ENCODE measurements around the gene IFNA21.
"Not testable (repeated sequence)": the region's sequence is repeated elsewhere in the genome, so short reads cannot be mapped to it uniquely, and the experiment has no call there.

Gene IFNA21

DNA sequence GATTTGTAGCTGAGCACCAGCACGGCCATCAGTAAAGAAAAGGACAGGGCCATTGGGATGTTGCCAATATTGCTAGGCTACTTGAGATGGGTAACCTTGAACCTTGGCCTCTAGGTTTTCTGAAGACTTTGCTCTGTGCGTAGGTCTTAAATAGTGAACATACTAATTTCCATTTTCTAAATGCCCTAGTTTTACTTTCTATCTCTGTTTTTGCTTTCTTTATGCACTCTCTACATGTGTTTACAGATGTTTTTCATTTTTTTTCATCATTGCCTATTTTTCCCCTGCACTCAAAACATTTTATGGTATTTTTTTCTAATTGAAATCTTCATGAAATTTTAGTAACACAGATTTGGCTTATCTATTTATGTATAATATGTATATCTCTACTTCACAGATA, at the start of gene IFNA21:
IFNA21 (minus strand) TSS at position 101 of the 400 bp plus-strand sequence; CDS start at position 53, 48 bp downstream.
- DNase-seq = not testable (repeated sequence)

DNA sequence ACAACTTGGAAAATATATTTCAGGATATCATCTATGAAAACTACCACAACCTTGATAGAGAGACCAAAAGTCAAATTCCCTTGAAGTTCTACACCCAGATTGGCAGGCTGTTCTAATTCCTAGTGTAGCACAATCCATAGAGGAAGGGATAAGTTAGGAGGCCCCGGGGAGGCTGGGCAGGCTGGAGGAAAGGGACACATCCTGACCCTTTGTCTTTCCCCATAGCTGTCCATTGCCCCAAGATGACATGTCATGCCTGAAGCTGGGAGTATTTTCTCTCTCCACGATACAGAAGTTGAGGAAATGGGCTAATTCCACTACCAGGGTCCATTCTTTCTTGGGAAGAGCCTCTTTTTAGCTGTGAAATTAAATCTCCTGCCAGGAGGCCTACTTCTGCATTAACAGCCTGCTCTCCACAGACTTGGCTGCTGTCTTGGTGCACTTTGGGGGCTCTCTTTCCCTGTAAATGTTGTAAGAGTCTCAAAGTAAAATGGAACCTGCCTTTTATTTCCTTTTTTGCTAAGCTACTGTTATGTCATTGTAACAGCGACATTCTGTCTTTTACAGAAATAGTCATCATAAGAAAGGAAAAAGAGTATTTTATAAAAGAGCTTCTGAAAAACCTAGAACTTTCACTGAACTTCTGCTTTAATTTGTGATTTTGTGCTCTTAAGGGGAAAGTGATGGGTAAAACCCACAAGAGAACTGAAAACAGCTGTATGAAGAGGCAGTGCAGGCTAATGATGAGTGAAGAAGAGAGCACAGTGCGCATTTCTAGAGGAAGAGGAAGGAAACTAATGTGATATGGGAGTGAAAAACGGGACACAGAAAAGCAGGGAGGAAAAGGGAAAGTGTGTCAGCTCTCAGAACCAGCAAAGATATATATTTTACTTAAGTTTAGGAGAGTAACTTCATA, 47.2 kb upstream of the IFNA21 start:
- DNase-seq = not testable (repeated sequence)

- DNase-seq = not testable (repeated sequence)
Observed at GRCh38 chr9:21212160-21212559, 45.7 kb upstream of the IFNA21 start.

DNA sequence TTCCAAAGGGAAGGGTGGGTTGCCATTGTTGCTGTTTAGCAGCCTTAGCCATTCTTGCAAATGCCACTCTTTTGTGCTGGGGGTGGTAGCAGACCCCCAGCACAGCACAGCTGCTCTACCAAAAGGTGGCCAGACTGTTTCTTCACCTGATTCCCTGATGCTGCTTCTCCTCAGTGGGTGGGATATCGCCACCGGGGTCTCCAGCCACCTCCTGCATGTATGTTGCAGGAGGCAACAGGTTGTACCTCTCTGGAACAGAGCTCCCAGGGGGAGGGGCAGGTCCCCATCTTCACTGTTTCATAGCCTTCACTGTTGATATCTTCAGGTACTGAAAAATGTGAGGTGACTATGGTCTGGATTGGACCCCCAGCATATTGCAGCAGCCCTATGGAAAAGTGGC, 44.3 kb upstream of the IFNA21 start:
- not testable (repeated sequence) for DNase-seq

DNA sequence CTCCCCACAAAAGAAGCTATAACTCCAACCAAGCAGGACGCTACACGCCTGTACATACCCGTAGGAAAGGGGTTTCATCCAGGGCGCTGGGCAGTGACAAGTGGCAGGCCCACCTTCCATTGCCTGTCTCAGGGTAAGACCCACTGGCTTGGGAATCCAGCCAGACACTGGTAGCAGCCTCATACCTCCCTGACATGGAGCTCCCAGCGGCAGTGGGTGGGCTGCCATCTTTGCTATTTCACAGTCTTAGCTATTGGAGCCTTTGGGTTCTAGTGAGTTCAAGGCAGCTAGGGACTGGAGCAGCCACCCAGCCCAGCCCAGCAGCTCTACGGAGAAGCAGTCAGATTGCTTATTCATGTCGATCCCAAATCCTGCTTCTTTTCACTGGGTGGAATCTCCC, 43.9 kb upstream of the IFNA21 start:
- no peak for DNase-seq

GRCh38 chr9:21207043-21207442, 40.6 kb upstream of the IFNA21 start, which contains the start of gene IFNA10:
Gene IFNA10, minus strand, starts transcription at chr9:21207143. Its CDS starts 46 bp downstream, at chr9:21207097.
- not testable (repeated sequence) for DNase-seq

- DNase-seq = no peak
Observed at GRCh38 chr9:21205204-21205603, 38.7 kb upstream of the IFNA21 start.

DNA sequence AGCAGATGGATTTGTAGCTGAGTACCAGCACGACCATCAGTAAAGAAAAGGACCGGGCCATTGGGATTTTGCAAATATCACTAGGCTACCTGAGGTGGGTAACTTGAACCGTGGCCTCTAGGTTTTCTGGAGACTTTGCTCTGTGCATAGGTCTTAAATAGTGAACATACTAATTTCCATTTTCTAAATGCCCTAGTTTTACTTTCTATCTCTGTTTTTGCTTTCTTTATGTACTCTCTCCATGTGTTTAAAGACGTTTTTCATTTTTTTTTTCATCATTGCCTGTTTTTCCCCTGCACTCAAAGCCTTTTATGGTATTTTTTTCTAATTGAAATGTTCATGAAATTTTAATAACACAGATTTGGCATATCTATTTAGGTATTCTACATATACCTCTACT, 35.6 kb upstream of the IFNA21 start, which contains the start of gene IFNA7:
IFNA7 (minus strand) TSS at position 101 of the 400 bp plus-strand sequence; CDS start at position 61, 40 bp downstream.
- DNase-seq = not testable (repeated sequence)

DNA sequence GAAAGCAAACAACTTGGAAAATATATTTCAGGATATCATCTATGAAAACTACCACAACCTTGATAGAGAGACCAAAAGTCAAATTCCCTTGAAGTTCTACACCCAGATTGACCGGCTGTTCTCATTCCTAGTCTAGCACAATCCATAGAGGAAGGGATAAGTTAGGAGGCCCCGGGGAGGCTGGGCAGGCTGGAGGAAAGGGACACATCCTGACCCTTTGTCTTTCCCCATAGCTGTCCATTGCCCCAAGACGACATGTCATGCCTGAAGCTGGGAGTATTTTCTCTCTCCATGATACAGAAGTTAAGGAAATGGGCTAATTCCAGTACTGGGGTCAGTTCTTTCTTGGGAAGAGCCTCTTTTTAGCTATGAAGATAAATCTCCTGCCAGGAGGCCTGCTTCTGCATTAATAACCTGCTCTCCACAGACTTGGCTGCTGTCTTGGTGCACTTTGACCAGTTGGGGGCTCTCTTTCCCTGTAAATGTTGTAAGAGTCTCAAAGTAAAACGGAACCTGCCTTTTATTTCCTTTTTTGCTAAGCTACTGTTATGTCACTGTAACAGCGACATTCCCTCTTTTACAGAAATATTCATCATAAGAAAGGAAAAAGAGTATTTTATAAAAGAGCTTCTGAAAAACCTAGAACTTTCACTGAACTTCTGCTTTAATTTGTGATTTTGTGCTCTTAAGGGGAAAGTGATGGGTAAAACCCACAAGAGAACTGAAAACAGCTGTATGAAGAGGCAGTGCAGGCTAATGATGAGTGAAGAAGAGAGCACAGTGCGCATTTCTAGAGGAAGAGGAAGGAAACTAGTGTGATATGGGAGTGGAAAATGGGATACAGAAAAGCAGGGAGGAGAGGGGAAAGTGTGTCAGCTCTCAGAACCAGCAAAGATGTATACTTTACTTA, 28.7 kb upstream of the IFNA21 start:
- not testable (repeated sequence) for DNase-seq

DNA sequence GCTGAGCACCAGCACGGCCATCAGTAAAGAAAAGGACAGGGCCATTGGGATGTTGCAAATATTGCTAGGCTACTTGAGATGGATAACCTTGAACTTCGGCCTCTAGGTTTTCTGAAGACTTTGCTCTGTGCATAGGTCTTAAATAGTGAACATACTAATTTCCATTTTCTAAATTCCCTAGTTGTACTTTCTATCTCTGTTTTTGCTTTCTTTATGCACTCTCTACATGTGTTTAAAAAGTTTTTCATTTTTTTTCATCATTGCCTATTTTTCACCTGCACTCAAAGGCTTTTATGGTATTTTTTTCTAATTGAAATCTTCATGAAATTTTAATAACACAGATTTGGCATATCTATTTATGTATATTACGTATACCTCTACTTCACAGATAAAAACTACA, 21.0 kb upstream of the IFNA21 start, which contains the start of gene IFNA4:
IFNA4 (minus strand) TSS at position 101 of the 400 bp plus-strand sequence; CDS start at position 45, 56 bp downstream.
- DNase-seq = not testable (repeated sequence)

GRCh38 chr9:21182810-21183736, 16.6 kb upstream of the IFNA21 start:
- DNase-seq = not testable (repeated sequence)

DNA sequence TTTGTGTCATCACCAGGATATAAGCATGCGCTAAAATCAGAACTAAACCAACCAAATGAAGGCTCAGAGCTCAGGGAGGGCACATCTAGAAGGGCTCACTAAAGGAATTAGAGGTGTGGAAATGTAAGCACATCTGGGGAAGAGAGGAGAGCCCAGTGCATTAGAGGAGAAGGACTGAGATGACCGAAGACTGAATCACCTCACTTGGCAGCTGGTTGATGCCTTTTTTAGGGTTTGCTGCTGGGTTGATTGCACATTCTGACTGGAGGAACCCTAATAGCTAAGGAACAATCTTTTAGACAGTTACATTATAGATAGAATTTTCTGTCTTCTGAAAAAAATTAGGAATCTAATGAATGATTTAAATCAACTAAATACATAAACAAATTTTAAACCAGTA, 8.2 kb upstream of the IFNA21 start:
- no peak for DNase-seq

DNA sequence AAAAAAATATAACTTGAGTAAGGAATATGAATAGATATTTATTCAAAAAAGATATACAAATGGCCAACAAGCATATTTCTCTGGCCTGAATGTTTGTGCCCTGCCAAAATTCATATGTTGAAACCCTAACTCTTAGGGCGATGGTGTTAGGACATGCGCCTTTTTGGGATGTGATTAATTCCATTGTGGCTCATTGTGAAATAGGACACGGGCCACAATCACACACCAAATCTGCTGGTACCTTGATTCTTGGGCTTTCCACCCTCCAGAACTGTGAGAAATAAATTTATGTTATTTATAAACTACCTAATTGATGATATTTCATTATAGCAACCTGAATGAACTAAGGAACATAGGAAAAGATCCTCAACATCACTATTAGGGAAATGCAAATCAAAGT, 5.7 kb upstream of the IFNA21 start:
- DNase-seq = no peak

DNA sequence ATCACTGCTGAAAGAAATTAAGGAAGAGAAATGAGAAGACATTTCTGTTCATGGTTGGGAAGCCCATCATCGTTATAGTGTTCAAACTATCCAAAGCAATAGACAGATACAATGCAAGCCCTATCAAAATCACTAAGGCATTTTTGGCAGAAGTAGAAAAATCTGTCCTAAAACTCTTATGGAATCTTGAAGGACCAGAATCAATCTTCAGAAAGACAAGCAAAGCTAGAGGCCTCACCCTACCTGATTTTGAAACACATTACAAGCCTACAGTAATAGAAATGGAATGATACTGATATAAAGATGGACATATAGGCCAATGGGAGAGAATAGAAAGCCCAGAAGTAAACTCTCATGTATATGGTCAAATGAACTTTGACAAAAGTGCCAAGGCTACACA, 4.9 kb upstream of the IFNA21 start:
- DNase-seq = no peak

- DNase-seq = no peak
Observed at GRCh38 chr9:21165516-21165915, 944 bp downstream of the IFNA21 start.

DNA sequence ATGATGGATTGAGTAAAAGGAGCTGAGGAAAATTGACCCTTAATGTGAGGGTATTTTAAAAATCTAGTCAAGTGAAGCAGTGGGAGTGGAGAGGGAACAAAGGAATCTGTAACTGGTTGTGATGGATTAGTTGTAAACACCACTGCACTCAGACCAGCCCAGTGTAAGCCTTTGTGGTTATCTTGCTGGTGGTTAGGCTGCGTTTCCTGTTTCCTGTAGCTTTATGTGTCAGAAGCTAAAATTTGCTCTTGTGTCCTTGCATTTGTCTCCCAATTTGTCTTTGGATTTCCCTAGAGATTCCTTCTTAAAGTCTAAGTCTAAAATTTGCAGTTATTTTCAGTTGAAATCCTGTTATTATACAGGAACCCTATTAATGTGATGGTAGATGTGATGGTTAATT, 6.3 kb downstream of the IFNA21 start:
- DNase-seq = no peak

DNA sequence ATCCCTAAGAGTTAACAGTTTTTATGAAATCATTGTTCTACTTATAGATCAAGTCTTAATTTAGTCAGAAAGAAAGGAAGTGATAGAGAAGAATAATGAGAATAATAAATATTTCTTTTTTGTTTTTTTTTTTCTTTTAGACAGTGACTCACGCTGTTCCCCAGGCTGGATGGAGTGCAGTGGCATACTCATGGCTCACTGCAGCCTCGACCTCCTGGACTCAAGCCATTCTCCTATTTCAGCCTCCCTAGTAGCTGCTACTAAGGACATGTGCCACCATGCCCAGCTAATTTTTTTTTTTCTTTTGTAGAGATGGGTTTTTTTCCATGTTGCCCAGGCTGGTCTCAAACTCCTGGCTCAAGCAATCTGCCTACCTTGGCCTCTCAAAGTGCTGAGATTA, 11.0 kb downstream of the IFNA21 start:
- no peak for DNase-seq

DNA sequence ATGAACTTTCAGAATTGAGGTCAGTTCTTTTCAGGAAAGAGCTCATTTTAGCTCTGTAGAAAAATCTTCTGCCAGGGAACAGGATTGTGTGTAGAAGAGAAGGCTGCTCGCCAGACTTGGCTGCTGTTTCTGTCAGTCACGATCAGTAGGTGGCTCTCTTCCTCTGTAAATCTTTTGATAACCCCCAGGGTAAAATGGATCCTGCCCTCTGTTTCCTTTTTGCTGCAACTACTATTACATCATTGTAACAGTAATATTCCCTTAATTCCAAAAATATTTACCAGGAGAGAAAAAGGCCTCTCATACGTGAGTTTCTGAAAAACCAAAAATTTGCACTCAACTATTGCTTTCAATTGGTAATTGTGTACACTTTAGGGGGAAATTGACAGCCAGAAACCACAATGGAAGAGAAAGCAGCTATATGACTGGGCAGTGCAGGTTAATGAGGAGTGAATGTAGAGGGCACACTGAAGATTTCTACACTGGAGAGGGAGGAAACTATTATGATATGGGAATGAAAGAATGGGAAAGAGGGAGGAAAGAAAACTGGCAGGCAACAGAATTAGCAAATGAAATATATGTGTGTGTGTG, 12.3 kb downstream of the IFNA21 start:
- DNase-seq = peak; percentile 0

DNA sequence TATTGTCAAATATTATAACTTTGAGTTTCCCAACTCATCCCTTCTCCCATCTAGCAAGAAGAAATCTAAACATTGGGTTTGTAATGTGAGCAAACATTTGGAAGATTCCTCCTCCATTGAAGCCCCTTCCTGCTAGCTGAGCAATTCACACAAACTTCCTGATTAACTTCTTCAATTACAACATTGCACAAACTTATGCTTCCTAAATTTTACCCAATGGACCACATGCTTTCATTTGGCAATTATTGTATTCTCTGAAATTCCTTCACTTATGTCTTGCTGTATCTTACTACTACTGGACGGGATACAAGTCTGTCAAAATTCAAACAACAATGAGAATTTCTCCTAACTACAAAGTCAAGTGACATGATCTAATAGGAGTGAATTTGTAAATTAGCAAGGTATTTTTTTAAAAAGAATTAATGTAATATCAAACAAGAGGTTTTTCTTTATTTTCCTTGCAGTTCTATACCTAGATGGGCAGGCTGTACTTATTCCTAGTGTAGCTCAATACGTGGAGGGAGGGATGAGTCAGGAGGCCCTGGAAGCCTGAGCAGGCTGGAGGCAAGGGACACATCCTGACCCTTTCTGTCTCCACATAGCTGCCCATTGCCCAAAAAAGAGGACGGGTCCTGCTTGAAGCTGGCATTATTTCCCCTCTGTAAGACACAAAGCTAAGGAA, 13.0 kb downstream of the IFNA21 start:
- DNase-seq = no peak

- no peak for DNase-seq
Observed at GRCh38 chr9:21144603-21145002, 21.9 kb downstream of the IFNA21 start.

GRCh38 chr9:21141427-21141882, 25.0 kb downstream of the IFNA21 start, which contains the start of gene IFNW1:
Gene IFNW1, minus strand, starts transcription at chr9:21141832. Its CDS starts 262 bp downstream, at chr9:21141570.
- DNase-seq = no peak

Measured in NCI-H510A treated with DMSO at 0.1 percent for 48 hours (cell line).